Skin of body (tissue), 2 donors: Measurements from ENCODE around the gene ZNF837. TPM values are rescaled to one million over a fixed set of nuclear protein-coding genes. Genes with fewer than 3 reads are reported as not detected.
"Not testable (repeated sequence)": the region's sequence is repeated elsewhere in the genome, so short reads cannot be mapped to it uniquely, and the experiment has no call there.

ENCODE experiments used
- DNase-seq: peaks from one replicate; lab custom pipeline; 2025; lab: John Stamatoyannopoulos, UW
- total RNA-seq: library from RNA; depleted of rRNA; stranded (reverse); fragments of >200 nt; gene quantifications from one replicate; pipeline ENCODE4 v1.2.3, GENCODE V29; 2014

ZNF837 gene
- total RNA-seq, 1 donor from 2014 or later: 0.69 TPM

GRCh38 chr19:58351990-58352755, 28.7 kb downstream of the ZNF837 start:
- no peak for DNase-seq

- DNase-seq: no peak
These were observed 29.3 kb downstream of the ZNF837 start for GRCh38 chr19:58351558-58351878.

GRCh38 chr19:58350871-58351557, 29.8 kb downstream of the ZNF837 start:
- no peak for DNase-seq

- DNase-seq: no peak
These were observed 30.6 kb downstream of the ZNF837 start for GRCh38 chr19:58350001-58350861.

GRCh38 chr19:58349590-58349989, 31.2 kb downstream of the ZNF837 start:
- no peak for DNase-seq

GRCh38 chr19:58348080-58348479, 32.8 kb downstream of the ZNF837 start:
- DNase-seq: not testable (repeated sequence)

GRCh38 chr19:58346961-58347929, 33.6 kb downstream of the ZNF837 start:
- peak; percentile 38 for DNase-seq

GRCh38 chr19:58345558-58345957, 35.3 kb downstream of the ZNF837 start:
- DNase-seq: no peak

- DNase-seq: no peak
These were observed 41.8 kb downstream of the ZNF837 start for GRCh38 chr19:58338825-58339558.

- DNase-seq: no peak
These were observed 42.5 kb downstream of the ZNF837 start for GRCh38 chr19:58338336-58338735.

GRCh38 chr19:58336820-58337219, 44.0 kb downstream of the ZNF837 start:
- no peak for DNase-seq

- DNase-seq: no peak
These were observed 44.6 kb downstream of the ZNF837 start for GRCh38 chr19:58336216-58336615.

- DNase-seq: no peak
These were observed 45.2 kb downstream of the ZNF837 start for GRCh38 chr19:58335630-58336029.

- DNase-seq: no peak
These were observed 46.1 kb downstream of the ZNF837 start for GRCh38 chr19:58334691-58335249.

GRCh38 chr19:58332697-58333096, 48.1 kb downstream of the ZNF837 start:
- DNase-seq: no peak

GRCh38 chr19:58330458-58330857, 50.4 kb downstream of the ZNF837 start:
- DNase-seq: no peak

GRCh38 chr19:58328999-58329398, 51.8 kb downstream of the ZNF837 start:
- DNase-seq: no peak

- DNase-seq: peak; percentile 89
These were observed 53.7 kb downstream of the ZNF837 start, which contains the start of gene ZSCAN22 for GRCh38 chr19:58326914-58327726. ZSCAN22 (plus strand) TSS chr19:58326994; CDS start chr19:58334803, 7,809 bp downstream.

GRCh38 chr19:58326501-58326913, 54.3 kb downstream of the ZNF837 start:
- DNase-seq: no peak
